GM18499 (cell line): ENCODE data around the gene PHLDA3.

Experiments used
- ATAC-seq: cut with Tn5 transposase; IDR thresholded peaks from one replicate; pipeline ENCODE4 v1.9.1; 2021; ENCODE audit warnings: moderate number of reproducible peaks; ENCODE audit not compliant: insufficient read depth, unreplicated experiment

The PHLDA3 gene

DNA sequence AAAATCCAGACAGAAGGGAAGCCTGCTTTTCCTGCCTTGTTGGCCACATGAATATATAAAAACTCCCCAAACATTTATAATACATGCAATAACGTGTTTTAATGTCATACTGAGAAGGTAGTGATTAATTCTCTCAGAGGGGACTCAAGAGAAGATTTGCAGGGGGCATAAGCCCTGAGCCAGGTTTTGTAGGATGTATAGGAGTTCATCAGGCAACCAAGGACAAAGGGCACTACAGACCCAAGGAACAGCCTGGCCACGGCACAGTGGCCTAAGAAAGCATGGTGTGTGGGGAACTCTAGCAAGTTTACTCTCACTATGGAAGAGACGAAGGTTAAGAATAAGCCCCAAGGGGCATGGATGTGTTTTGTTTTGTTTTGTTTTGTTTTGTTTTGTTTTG is 32.0 kb downstream of the PHLDA3 start:
- no peak for ATAC-seq

DNA sequence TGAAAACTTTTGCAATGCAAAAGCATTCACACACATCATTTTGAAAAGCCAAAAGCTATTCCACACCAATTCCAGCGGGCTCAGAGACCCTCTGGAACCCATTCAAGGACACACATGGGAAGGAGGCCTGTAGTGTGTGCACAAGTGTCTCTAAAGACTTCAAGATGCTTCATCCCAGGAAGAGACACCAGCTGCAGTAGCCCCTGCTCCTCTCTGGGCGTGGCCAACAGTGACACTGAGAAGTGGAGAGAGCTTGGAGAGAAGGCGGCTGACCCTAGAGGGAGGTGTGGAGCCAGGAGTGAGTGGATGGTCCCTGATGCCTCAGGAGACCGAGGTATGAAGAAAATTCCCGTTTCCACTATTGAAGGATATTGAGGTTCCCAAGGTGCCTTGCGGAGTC is 32.6 kb downstream of the PHLDA3 start:
- ATAC-seq, result no peak

DNA sequence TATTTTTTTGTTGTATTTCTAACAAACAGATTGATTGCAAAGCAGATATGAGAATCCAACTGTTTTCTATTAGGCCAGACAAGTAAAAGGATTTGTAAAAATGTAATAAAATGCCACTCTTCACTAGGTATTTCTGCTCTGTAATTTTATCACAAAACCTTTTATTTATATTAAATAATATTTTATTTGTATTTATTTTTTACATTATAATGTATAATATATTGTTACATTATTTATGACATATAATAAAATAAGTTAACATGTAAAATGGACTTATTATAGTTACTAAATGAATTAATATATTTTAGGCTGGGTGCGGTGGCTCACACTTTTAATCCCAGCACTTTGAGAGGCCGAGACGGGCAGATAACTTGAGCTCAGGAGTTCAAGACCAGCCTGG is 34.7 kb downstream of the PHLDA3 start:
- ATAC-seq, result no peak

GRCh38 chr1:201433609-201434008 is 35.4 kb downstream of the PHLDA3 start:
- ATAC-seq, result no peak

- no peak for ATAC-seq
Observed at GRCh38 chr1:201430776-201431175, 38.2 kb downstream of the PHLDA3 start.

DNA sequence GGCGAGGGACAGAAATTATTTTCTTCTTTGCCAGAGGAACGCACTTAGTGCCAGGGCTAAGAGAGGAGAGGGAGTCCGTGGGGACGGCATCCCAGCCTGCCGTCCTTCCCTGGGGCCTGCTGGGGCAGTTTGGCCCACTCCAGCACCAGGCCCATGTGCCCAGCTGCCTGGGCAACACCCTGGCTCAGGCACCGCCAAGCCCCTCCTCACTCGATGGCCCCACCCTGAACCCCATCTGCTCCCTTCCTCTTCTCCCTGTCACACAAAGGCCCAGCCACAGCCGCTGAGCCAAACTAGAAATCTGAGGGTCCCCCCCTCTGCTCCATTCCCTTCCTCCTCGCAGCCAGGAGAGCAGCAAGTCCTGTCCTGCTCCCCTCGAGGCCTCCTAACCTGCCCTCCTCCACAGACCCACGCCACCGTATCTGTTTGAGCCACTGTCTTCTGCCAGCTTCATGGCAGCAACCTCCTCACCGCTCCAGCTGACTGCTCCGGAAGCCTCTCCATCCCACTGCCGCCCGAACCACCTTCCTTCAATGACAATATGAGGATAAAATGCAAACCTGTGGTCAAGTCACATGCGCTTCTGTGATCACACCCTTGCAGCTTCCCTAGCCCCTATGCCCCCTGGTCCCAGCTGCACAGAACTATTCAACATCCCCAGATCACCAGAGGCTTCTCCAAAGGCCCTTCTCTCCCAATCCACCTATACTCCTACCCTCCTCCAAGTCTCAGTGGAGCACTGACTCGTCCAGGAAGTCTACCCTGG is 39.1 kb downstream of the PHLDA3 start:
- ATAC-seq, result no peak

DNA sequence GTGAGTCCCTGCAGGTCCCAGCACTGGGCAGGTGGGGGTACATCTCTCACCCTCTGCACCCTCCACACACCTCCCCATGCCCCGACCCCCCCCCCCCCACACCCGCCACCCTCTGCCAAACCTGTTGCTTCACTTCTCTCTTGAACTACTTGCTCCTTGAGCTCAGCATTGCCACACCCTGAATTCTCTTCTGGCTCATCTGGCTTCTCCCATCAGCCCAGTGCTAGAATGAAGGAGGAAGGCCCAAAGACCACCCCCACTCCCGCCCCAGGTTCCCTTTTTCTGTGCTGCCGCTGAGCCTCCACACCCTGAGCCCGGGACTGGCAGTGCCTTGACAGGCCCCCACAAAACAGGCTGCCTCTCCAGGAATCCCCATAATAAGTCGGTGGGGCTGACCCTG is 41.0 kb downstream of the PHLDA3 start:
- no peak for ATAC-seq

DNA sequence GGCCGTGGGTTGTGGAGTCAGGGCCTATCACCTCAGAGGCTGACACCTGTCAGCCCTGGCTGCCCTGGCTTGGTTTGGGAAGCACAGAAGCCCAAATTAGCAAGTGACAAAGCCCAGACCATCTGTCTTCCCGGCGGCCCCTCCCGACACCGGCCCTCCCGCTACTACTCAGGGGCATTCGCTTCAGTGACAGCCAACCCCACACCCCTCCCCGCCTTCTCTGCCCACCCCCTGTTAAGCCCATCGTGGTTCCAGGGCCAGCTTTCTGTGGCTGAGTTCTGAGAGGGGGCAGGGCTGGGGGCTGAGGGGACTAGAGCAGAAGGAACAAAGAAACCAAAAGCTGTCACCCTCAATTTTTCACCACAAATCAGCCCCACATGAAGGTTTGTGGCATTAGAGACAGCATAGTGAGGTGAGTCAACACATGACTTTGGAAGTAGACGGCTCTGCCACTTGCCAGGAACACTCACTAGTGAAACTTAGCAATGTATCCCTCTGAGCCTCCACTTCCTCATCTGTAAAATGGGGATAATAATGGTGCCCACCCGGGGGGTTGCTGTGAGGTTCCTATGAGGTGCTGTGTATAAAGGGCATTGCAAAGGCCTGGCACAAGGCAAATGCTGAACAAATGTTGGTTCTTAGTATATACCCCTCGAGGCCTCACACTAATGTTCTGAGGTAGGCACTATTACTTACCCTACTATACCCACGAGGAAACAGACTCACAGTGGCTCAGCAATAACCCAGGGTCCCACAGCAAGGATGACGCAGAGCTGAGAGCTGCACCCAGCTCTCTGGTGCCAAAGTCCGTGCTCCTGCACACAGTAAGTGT is 42.3 kb downstream of the PHLDA3 start:
- ATAC-seq, result no peak

DNA sequence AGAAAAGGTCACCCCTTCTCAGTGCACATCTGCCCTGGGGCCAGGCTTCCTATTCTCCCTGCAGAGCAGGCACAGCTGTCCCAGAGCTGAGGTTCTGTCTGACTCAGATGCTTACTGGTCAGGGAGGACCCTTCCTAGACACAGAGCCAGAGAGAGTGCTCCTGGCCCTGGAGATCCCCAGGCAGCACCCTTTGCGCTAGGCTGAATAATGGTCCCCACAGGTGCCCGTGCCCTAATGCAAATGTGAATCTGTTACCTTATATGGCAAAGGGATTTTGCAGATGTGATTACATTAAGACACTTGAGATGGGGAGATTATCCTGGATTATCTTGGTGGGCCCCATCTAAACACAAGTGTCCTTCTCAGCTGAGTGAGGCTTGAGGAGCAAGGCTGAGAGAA is 44.8 kb downstream of the PHLDA3 start:
- no peak for ATAC-seq

GRCh38 chr1:201423655-201424054 is 45.3 kb downstream of the PHLDA3 start:
- no peak for ATAC-seq

DNA sequence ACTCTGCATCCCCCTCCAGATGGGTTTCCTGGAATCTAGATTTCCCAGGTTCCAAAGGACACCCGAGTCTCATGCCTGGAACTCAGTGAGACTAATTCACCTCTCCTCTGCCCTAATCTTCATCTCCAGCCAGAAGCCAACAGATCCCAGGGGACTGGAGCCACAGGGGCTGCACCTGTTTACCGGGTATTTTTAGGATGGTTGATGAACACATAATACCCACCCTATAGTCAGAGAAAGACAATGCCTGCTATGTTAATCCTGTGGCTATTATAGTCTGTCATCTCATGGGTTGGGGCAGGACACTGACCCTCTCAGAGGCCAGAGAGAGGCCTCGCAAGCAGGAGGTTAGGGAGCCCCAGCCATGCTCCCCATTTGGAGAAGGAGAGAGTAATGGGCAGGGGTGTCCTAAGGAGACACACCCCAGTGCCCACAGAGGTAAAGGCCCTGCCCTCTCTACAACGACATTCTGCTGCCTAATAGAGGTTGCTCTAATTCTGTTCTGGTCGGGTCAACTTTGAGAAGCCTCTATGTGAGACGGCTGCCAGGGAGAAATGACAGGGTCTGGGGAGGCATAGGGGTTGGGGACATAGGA is 46.5 kb downstream of the PHLDA3 start:
- ATAC-seq, result no peak

GRCh38 chr1:201422026-201422425 is 47.0 kb downstream of the PHLDA3 start:
- no peak for ATAC-seq

- ATAC-seq, result no peak
Observed at GRCh38 chr1:201421041-201421440, 47.9 kb downstream of the PHLDA3 start.

DNA sequence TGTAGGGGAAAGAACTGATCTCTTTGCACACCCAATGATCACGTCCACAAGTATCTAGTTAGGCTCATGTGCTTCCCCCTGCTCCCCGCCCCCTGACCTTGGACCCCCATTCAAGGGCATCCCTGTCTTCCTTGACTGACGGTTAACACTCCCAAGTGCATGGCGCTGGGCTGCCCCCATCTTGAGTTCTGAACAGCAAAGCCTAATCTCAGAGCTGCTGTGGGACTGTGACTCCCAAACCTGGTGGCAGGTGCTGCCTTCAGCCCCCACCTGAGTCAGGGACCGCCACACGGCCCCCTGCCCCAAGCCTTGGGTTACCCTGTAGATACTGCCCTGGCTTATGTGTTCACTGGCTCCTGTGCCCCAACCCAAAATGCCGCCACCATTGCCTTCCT is 48.4 kb downstream of the PHLDA3 start:
- ATAC-seq, result no peak

DNA sequence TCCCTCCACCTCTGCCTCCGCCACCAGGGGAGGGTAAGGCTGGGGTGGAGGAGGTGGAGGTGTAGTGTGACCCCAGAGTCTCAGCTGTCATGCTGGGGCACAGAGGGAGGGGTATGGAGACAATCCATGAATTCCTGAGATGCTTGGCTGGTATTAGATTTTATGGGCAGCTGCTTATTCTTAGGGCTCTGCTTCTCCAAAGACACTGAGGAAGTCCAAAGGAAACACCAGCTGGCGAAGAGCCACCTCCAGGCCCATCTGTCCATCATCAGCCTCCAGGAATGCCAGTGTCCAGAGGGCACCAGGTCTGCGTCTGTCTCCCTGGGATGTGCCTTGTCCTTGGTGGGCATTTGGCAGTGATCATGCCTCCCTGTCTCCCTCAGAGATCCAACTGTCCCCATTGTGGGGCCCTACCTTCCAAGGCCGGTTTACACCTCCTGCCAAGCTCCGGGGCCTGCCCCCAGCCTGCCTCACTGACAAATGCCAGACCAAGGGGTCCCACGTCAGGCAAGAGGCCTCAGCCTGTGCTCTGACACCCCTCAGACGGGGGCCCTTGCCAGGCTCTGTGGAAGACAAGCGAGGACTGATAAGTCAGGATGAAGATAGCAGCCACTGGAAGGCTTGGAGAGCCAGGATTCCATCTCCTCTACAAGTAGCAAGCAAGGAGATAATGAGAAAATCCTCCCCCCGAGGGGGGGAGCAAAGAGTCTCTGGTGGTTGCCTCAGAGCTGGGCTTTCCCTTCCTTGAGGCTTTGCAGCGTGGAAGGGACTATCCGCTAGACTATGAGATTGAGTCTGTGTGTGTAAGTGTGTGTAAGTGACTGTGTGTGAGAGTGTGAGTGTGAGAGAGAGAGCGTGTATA is 49.0 kb downstream of the PHLDA3 start:
- ATAC-seq, result no peak

DNA sequence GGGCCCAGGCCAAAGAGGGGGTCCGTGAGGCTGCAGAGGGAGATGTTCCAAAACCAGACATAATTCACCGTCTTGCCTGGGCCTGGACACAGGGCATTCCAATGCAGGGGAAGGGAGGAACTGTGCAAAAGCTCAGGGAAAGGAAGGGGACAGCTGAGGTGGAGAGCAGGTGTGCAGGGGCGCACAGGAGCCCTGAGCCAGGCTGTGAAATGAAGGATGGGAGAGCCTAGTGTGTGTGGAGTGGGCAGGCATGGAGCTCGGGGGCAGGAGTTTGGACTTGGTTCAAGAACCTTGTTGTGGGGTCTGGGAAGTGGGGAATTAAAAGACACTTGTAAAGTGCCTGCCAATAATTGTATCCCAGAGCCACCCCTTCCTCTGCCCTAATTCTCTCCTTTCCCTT is 49.7 kb downstream of the PHLDA3 start:
- ATAC-seq, result no peak

DNA sequence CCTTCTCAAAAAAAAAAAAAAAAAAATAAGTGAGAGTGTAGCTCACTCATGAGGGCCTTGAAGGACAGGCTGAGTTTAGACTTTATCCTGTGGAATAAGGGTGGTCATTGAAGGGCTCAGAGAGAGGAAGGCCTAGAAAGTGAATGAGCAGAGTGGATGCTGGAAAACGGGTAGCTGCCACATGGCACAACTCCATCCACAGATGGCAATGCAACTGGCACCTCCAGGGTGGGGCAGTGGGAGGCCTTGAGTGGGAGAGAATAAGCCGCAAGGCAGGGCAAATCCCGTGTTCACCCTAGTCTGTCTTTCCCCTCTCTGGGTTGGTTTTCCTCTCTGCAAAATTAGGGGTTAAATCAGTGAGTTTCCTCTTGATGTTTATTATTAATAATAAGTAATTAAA is 50.5 kb downstream of the PHLDA3 start:
- no peak for ATAC-seq
